Activated naive CD8-positive, alpha-beta T cell treated with anti-CD3 and anti-CD28 coated beads, Interleukin-2, amount 10 ng/mL, durations not matched to agents 7 days and 5 days (primary cell): ENCODE results near the gene LHX1. TPM values are rescaled to one million over a fixed set of nuclear protein-coding genes. Genes with fewer than 3 reads are reported as not detected.
A peak's percentile ranks its signal among the peaks of the same experiment; 100 is the strongest.

Source experiments
- ATAC-seq: fragments of 150-1000 bp; cut with Tn5 transposase; one replicate; pipeline ENCODE4 v1.10.0; 2021; ENCODE audit warnings: low read depth, moderate library complexity
- POLR2A ChIA-PET: fragments of 350-600 bp; sonication (Branson Sonifier 250); formaldehyde crosslinking; loops from one replicate; lab custom pipeline; 2021; ENCODE audit warnings: antibody characterized with exemption; lab: Charles Lee
- DNase-seq: peaks from one replicate; pipeline ENCODE4 v3.0.0; 2021
- H3K27ac Mint-ChIP-seq: one replicate; pipeline ENCODE4 v1.8.0; 2022; ENCODE audit warnings: mild to moderate bottlenecking, mixed read lengths
- H3K27me3 Mint-ChIP-seq: one replicate; pipeline ENCODE4 v1.8.0; 2022; ENCODE audit warnings: mild to moderate bottlenecking, moderate library complexity, mixed read lengths
- H3K36me3 Mint-ChIP-seq: one replicate; pipeline ENCODE4 v1.8.0; 2021; ENCODE audit warnings: mild to moderate bottlenecking, mixed read lengths
- H3K4me1 Mint-ChIP-seq: one replicate; pipeline ENCODE4 v1.8.0; 2021; ENCODE audit warnings: mixed read lengths
- H3K4me3 Mint-ChIP-seq: one replicate; pipeline ENCODE4 v1.8.0; 2022; ENCODE audit warnings: mild to moderate bottlenecking, moderate library complexity, mixed read lengths
- H3K9me3 Mint-ChIP-seq: one replicate; pipeline ENCODE4 v1.8.0; 2021; ENCODE audit warnings: mixed read lengths
- total RNA-seq, 2 experiments: library from RNA; stranded (reverse); gene quantifications; one replicate each; pipeline ENCODE4 v1.2.3, GENCODE V29; 2021

Gene LHX1
- not detected for total RNA-seq

DNA sequence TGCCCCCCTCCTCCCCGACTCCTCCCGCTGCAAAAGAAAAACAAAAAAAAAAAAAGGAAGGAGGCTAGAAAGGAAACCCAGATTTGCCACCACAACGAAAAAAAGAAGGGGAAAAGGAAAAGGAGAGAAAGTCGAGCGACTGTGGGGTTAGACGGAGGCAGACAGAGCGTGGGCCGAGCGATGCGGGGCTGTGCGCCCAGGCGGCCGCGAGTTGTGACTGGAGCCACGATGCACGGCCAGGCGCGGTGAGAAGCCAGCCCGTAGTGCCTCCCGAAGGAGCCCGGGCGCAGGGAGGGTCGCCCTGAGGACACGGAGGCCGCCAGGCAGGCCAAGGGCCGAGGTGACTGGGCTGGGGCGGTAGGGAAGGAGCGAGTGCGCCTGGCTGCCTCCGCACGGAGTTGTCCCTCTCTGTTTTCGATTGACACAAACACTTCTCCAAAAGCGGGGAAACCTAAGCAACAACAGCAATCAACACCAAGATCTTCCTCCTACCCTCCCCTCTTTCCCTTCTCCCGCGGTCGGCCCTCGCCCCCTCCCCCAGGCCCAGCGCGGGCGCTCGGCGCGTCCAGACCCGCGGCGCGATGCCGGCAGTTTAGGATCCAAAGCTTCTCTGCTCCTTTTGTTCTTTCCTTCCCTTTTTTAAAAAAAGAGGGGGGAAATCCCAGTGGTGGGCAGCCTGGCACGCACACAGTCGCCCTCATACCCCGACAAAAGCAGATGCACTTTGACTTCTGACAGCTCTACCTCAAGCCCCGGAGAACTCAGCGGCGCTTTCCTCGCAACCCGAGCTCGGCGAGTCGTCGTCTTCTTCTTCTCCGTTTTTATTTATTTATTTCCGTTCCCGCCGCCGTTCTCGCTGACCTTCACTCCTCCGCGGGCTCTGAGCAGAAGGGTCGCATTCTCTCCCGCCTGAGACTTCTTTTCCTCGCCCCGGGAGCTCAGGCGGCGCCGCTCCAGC lies at the start of gene LHX1:
Gene LHX1, plus strand, starts transcription at position 475 of the 958 bp plus-strand sequence. CDS start 723 bp downstream, outside the sequence.
- POLR2A ChIA-PET, result interaction anchor here (1.6 to 2.9 kb wide), 2 partner anchors 11 to 12 kb away, joined by 3 to 14 read pairs; partner anchors contain the start of gene AATF
- H3K4me3 Mint-ChIP-seq, result peak within 1 kb of the TSS; percentile 67
- peaks cover 89% of the 10 kb centered on the region for H3K27me3 Mint-ChIP-seq
- peaks cover 48% of the 10 kb centered on the region for H3K4me1 Mint-ChIP-seq
- peak within 1 kb of the TSS; percentile 65 for H3K27ac Mint-ChIP-seq
- H3K9me3 Mint-ChIP-seq, result no peaks in the 10 kb centered on the region
- ATAC-seq, result no peak
- peaks cover 7% of the 10 kb centered on the region for H3K36me3 Mint-ChIP-seq
- peak; percentile 46 for DNase-seq

DNA sequence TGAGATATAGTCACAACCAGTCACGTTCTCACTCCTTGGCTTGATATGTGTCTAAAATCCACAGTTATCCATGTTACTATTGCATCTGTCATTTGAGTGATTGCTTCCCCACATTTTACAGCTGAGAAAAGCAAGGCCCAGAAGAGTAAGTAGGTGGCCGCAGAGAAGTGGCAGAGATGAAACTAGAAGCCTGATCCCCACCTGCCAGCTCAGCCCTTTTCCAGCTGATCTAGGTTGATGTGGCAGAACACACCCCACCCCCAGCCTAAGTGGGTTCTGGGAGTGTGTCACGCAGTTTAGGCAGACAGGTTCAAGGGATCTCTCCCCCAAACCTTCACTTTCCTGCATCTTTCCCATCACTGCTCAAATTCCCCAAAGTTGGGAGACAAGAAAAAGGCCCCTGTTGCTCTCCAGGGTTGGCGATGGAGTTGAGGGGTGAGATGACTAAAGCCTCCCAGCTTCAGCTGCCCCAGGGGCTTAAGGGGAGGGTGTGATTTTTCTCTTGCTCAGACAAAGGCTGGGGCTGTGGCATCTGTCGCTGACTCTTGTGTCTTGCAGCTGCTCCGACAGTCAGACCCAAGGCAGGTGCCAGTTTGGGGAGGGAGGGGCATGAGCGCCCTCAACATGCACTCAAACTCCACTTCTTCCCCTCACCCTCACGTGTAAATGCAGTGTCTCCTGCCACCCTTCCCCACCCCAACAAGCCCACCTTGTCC lies 48.9 kb upstream of the LHX1 start:
- H3K27ac Mint-ChIP-seq, result no peak overlapping the region
- no peak overlapping the region for H3K4me3 Mint-ChIP-seq
- DNase-seq (no peak), ATAC-seq (no peak)
- peaks cover 31% of the 10 kb centered on the region for H3K27me3 Mint-ChIP-seq
- no peaks in the 10 kb centered on the region for H3K9me3 Mint-ChIP-seq
- POLR2A ChIA-PET, result no interaction called here
- H3K4me1 Mint-ChIP-seq, result no peaks in the 10 kb centered on the region
- H3K36me3 Mint-ChIP-seq, result no peaks in the 10 kb centered on the region

DNA sequence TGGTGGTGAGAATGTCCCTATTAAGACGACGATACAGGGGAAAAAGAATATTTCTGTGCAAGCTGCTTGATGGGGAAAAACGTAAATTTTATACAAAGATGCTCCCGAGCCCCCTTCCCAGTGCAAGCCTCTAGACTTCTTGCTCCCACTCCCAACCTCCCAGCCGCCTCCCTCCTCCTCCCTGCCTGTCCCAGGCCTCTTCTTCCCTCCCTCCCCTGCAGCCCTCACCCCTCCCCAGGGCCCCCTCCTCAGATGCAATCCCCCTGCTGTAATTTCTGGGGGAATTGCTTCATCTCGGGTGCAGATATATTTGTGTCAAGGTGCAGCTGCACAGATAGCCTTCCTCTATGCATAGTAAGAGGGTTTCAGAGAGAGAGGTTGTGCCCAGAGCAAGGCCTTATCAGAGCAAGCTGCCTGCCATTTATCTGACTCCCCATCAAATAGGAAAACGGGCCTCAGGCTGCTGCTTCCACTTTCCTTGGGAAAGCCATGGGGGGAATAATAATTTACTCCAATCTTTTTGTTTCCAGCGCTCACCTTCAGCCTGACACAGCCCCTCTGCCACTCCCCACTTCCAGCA lies 47.4 kb upstream of the LHX1 start:
- no peak overlapping the region for H3K4me3 Mint-ChIP-seq
- H3K9me3 Mint-ChIP-seq, result no peaks in the 10 kb centered on the region
- no peaks in the 10 kb centered on the region for H3K4me1 Mint-ChIP-seq
- H3K27me3 Mint-ChIP-seq, result peaks cover 23% of the 10 kb centered on the region
- H3K27ac Mint-ChIP-seq, result no peak overlapping the region
- POLR2A ChIA-PET, result interaction anchor here (0.6 kb wide), 1 partner anchor 367 kb away, joined by 5 read pairs; no protein-coding TSS in a partner anchor
- no peak for ATAC-seq
- DNase-seq, result no peak
- no peaks in the 10 kb centered on the region for H3K36me3 Mint-ChIP-seq

DNA sequence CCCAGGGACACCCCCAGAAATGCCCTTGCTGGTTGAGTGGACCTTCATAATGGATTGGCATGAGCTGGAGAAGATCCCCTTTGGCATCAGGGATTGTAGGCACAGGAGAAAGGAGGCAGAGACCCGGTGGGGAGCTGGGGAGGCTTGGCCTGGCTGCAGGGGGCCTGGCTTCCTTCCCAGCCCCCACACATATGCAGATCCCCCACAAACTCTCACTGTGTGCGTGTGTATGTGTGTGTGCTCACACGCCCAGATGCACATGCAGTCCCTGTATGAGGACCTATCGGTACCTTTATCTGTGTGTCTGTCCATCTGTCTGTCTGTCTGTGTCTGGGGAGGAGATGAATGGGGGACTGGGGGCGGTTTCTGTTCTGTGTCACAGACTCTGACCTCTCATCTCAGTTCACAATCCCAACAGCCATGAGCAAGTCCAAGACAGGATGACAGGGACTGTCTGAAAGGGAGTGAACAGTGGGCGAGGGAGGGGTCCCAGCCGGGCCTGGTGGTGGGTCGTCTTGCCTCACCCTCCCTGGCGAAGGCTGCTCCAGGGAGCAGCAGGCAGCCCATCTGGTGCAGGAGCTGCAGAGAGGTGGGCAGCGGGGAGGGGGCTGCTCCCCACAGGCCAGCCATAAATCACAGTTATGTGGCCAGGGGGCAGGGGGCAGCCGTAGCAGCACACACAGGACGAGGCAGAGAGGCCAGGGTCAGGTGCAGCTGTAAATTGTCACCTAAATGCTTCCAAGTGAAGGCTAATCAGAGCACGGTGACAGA lies 46.7 kb upstream of the LHX1 start:
- Mint-ChIP-seq H3K27ac (no peak overlapping the region), H3K36me3 (no peaks in the 10 kb centered on the region), H3K9me3 (no peaks in the 10 kb centered on the region), H3K4me1 (no peaks in the 10 kb centered on the region), H3K4me3 (no peak overlapping the region), H3K27me3 (peaks cover 17% of the 10 kb centered on the region)
- DNase-seq (no peak), ATAC-seq (no peak)
- POLR2A ChIA-PET, result no interaction called here

DNA sequence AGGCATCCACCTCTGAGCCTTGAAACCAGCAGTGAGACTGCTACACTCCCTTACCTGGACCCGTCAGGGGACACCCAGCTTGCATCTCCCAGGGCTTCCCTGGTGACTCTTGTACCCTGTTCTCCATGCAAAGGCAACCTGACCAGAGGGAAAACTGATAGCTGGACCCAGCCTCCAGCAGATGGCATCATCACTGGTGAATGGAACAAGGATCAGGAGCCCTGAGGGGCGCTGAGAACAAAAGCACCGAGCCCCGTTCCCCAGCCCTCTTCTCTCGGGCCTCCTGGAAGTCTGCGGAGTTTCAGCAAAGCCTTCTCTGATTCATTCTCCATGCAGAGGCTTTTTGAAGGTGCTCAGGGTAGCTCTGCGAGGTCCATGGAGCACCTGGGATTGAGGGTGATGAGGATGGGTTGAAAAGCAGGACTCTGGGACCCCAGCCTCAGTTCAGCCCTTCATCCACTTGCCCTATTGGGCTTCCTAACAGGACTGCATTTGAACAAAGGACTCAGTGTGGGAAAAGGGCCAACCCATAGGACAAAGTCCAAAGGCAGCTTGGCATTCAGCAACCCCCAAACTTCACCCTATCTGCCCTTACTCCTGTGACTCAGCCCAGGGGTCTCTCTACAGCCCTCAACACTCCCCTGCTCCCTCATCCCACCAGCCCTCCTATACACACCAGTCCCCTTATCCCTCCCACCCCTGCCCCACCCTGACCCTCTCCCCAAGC lies 45.0 kb upstream of the LHX1 start:
- POLR2A ChIA-PET, result no interaction called here
- H3K4me3 Mint-ChIP-seq, result no peak overlapping the region
- no peaks in the 10 kb centered on the region for H3K36me3 Mint-ChIP-seq
- ATAC-seq (no peak), DNase-seq (no peak)
- no peaks in the 10 kb centered on the region for H3K4me1 Mint-ChIP-seq
- no peak overlapping the region for H3K27ac Mint-ChIP-seq
- no peaks in the 10 kb centered on the region for H3K9me3 Mint-ChIP-seq
- H3K27me3 Mint-ChIP-seq, result peaks cover 16% of the 10 kb centered on the region

DNA sequence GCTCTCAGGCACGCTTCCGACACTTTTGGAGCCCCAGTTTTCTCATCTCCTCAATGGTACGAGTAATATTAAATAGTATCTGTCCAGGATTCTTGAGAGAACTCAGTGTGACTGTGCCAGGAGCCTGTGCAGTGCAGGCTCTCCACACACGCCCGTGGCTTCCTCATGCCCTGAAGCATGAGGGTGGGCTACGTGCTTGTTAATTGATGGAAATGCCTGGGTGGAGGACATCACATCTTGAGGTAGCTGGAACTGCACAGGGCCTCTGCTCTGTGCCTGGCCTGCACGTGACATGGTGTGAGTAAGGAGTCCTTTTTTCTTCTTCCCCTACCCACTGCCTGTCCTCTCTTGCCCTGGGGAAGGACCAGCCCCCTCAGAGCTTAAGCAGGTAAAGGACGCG lies 43.1 kb upstream of the LHX1 start:
- POLR2A ChIA-PET, result no interaction called here
- no peak for ATAC-seq
- no peak overlapping the region for H3K4me3 Mint-ChIP-seq

DNA sequence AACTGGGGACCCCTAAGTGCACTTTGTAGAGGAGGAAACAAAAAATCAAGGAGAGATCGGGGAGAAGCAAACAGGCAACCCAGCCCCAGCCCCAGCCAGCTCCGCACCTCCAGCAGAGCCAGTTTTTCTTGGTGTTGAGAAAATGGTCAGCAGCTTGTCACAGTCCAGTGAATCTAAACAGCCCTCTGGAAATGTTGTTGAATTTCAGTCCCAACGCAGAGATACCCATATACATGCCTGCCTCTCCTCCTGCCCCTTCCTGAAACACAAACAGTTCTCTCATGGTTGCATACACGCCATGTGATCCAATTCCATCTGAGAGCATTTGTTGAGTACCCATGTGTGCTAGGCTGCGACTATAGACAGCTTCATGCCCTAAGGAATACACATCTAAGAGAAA lies 42.4 kb upstream of the LHX1 start:
- POLR2A ChIA-PET, result no interaction called here
- Mint-ChIP-seq H3K27me3 (peaks cover 8% of the 10 kb centered on the region), H3K36me3 (no peaks in the 10 kb centered on the region)

More for the DNA sequence above, 43.1 kb upstream of the LHX1 start:
- Mint-ChIP-seq H3K27me3 (peaks cover 8% of the 10 kb centered on the region), H3K27ac (no peak overlapping the region), H3K9me3 (no peaks in the 10 kb centered on the region), H3K4me1 (no peaks in the 10 kb centered on the region), H3K36me3 (no peaks in the 10 kb centered on the region)
- DNase-seq, result no peak

DNA sequence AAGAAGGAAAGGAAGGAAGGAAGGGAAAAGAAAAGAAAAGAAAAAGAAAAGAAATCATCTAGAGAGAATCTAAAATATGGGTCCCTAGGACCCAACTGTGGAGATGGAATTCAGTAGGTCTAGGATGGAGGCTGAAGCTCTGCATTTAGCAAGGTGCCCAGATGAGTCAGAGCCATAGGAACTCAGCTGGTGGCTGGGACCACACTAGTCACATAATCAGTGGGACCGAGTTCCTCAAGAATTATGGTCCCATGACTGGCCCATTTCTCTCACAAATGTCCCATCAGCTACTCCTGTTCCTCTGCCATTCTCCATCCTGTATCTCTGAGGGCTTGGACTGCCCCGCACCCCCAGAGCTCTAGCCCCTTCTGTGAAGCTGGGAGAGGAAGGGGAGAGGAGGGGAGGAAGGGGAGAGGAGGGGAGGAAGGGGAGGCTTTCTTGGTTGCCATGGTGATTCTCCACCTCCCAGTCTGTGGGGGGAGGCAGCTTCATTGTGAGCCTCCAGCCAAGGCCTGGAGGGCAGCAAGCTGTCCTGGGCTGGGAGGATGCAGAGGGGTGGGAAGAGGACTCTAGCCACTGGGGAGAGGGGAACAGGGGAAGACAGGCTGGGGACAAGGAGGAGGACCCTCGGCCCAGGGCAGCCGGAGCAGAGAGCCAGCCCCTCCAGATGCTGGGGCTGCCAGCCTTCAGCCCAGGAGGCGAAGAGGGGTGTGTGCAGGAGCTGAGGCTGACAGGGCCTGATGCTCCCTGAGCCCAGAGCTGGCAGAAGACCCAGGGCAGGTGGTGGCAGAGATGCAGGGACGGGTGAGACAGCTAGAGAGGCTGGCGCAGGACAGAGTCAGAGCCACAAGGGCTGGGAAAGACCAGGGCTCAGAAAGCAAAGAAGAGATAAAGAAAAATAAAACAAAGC lies 37.8 kb upstream of the LHX1 start:
- POLR2A ChIA-PET, result no interaction called here
- DNase-seq, result no peak
- peaks cover 8% of the 10 kb centered on the region for H3K27me3 Mint-ChIP-seq
- H3K36me3 Mint-ChIP-seq, result no peaks in the 10 kb centered on the region
- ATAC-seq, result no peak
- no peak overlapping the region for H3K27ac Mint-ChIP-seq
- no peaks in the 10 kb centered on the region for H3K4me1 Mint-ChIP-seq
- no peaks in the 10 kb centered on the region for H3K9me3 Mint-ChIP-seq
- no peak overlapping the region for H3K4me3 Mint-ChIP-seq

More for the DNA sequence above, 42.4 kb upstream of the LHX1 start:
- H3K4me1 Mint-ChIP-seq, result no peaks in the 10 kb centered on the region
- ATAC-seq (no peak), DNase-seq (no peak)
- no peaks in the 10 kb centered on the region for H3K9me3 Mint-ChIP-seq
- H3K4me3 Mint-ChIP-seq, result no peak overlapping the region
- H3K27ac Mint-ChIP-seq, result no peak overlapping the region

DNA sequence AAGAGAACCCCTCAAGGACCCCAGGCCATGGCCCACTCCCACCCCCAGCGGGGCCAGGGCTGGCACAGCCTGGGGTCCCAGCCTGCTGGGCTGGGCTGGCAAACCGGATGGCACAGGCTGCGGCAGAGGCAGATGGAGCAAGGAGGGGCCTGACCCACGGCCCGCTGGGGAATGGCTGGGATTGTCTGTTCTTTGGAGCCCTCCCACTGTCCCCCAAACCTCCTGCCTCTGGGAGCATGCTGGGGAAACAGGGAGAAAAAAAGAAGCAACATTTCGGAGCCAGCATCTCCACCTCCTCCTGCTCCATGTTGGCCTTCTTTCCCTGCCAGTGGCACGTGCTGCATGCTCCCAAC lies 37.1 kb upstream of the LHX1 start:
- ATAC-seq (no peak), DNase-seq (no peak)
- no peaks in the 10 kb centered on the region for H3K36me3 Mint-ChIP-seq
- H3K4me3 Mint-ChIP-seq, result no peak overlapping the region
- H3K27ac Mint-ChIP-seq, result no peak overlapping the region
- H3K27me3 Mint-ChIP-seq, result peaks cover 11% of the 10 kb centered on the region
- no peaks in the 10 kb centered on the region for H3K4me1 Mint-ChIP-seq
- POLR2A ChIA-PET, result no interaction called here
- no peaks in the 10 kb centered on the region for H3K9me3 Mint-ChIP-seq

DNA sequence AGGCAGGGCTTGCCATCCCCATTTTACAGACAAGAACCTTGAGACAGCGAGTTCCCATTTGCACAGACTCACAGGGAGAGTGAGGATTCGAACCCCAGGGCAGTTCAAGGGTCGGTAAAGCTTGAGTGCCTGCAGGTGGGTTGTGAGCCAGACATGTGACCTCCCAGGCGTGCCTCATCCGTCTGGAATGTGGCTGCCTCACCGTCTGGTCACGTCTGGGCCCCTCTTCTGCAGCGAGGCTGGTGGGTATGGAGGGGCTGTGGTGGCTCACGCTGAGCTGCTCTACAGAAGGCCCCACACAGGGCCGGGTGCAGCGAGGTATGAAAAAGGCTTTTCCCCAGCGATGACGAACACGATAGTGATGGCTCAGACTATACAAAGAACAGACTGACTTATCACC lies 35.8 kb upstream of the LHX1 start:
- no peak overlapping the region for H3K4me3 Mint-ChIP-seq
- no peak for ATAC-seq

DNA sequence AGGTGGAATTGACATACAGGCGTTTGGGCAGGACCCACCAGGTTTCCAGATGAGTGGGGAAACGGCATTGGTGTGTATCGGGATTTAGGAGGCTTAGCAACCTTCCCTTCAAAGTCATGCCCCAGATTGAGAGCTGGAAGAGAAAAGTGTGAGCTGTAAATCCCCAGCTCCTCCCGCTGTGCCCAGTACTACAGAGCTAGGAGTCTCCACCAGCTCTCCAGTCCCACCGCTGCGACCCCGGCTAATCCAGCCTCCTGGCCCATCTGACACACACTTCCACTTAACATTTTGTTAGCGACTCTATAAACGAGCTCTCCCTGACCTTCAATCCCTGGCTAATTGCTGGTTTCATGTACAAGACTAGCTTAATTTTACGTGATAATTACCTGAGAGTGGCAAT lies 29.9 kb upstream of the LHX1 start:
- Mint-ChIP-seq H3K36me3 (no peaks in the 10 kb centered on the region), H3K9me3 (no peaks in the 10 kb centered on the region), H3K4me3 (no peak overlapping the region), H3K27ac (no peak overlapping the region), H3K4me1 (no peaks in the 10 kb centered on the region), H3K27me3 (peaks cover 39% of the 10 kb centered on the region)
- DNase-seq, result no peak
- ATAC-seq, result no peak
- POLR2A ChIA-PET, result no interaction called here

More for the DNA sequence above, 35.8 kb upstream of the LHX1 start:
- H3K36me3 Mint-ChIP-seq, result no peaks in the 10 kb centered on the region
- POLR2A ChIA-PET, result no interaction called here
- no peaks in the 10 kb centered on the region for H3K4me1 Mint-ChIP-seq
- DNase-seq, result no peak
- H3K27me3 Mint-ChIP-seq, result peaks cover 7% of the 10 kb centered on the region
- no peak overlapping the region for H3K27ac Mint-ChIP-seq
- no peaks in the 10 kb centered on the region for H3K9me3 Mint-ChIP-seq

DNA sequence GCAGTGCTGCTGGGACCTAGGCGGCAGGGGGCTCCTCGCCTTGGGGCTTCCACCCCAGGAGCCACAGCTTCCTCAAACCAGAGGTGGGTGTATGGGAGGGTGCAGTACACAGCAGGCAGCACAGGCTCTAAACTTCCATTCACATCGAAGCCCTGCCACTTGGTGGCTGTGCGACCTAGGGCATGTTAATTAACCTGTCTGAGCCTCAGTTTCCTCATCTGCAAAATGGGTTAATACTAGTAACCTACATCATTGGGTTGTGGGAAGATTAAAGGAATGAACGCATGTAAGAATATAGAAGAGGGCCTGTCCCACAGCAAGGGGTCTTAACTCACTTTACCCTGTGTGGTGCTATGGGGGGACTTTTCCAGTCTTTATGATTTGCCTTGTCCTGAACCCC lies 26.8 kb upstream of the LHX1 start:
- ATAC-seq, result no peak
- no peak overlapping the region for H3K4me3 Mint-ChIP-seq
- H3K27ac Mint-ChIP-seq, result no peak overlapping the region
- no peaks in the 10 kb centered on the region for H3K9me3 Mint-ChIP-seq
- peaks cover 36% of the 10 kb centered on the region for H3K27me3 Mint-ChIP-seq
- POLR2A ChIA-PET, result interaction anchor here (0.7 kb wide), 1 partner anchor 43 kb away, joined by 3 read pairs; no protein-coding TSS in a partner anchor
- no peaks in the 10 kb centered on the region for H3K36me3 Mint-ChIP-seq
- H3K4me1 Mint-ChIP-seq, result no peaks in the 10 kb centered on the region
- DNase-seq, result no peak
